Dedifferentiated amniotic fluid mesenchymal stem cell (primary cell): ENCODE measurements around the gene TMEM242.

Experiments
- DNase-seq: peaks from one replicate; pipeline ENCODE4 v3.0.0-alpha.2; 2016; ENCODE audit errors: extremely low spot score

TMEM242 gene

GRCh38 chr6:157290797-157291196, 32.5 kb downstream of the TMEM242 start:
- DNase-seq: no peak

- DNase-seq: no peak
Observed at GRCh38 chr6:157289764-157290163, 33.6 kb downstream of the TMEM242 start.

- DNase-seq: no peak
Observed at GRCh38 chr6:157288575-157288974, 34.7 kb downstream of the TMEM242 start.

DNA sequence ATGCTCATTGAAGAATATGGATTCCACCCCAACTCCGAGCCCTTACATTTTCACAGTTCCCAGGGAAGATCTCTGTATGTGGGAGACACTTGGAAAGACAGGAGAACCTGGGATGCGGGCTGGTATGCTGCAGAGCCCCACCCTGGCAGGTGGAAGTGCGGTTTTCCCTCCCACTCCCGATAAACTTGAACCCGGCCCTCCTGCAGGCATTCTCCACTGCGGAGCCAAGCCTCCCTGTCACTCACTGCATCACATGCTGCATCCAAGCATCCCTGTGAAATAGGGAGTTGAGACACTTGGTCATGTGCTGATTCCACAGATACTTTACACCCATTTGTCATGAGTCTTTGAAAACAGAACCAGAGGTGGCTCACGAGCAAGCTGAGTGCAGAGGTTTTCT, 35.4 kb downstream of the TMEM242 start:
- DNase-seq: no peak

GRCh38 chr6:157287247-157287850, 36.0 kb downstream of the TMEM242 start:
- DNase-seq: no peak

- DNase-seq: no peak
Observed at GRCh38 chr6:157285422-157285779, 37.9 kb downstream of the TMEM242 start.

DNA sequence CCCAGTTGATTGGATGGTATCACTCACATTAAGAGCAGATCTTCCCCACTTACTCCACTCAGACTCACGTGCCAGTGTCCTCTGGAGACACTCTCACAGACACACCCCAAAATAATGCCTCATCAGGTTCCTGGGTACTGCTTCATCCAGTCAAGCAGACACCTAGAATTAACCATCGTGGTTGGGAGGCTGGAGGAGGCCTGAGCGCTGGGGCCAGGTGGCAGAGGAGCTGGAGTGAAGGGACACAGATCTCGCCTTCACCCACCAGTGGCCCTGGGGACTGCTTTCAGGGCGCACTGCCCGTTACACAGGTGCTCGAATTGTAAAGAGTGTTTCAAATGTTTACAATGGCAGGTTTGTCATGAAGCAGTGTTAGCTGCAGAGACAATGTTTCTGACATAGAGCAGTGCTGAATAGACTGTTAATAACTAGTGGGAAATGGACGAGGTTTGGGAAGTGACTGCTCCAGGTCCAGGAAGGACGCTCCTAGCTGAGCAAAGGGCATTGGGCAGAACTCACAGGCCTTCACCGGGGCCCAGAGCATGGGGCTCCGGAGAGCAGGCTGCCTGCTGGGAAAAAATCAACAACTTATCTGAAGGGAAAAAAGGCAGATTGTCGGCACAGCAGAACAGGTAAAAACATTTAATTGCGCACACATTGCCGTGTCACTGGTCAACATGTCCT, 38.4 kb downstream of the TMEM242 start:
- DNase-seq: no peak

- DNase-seq: no peak
Observed at GRCh38 chr6:157283900-157284737, 39.2 kb downstream of the TMEM242 start.

DNA sequence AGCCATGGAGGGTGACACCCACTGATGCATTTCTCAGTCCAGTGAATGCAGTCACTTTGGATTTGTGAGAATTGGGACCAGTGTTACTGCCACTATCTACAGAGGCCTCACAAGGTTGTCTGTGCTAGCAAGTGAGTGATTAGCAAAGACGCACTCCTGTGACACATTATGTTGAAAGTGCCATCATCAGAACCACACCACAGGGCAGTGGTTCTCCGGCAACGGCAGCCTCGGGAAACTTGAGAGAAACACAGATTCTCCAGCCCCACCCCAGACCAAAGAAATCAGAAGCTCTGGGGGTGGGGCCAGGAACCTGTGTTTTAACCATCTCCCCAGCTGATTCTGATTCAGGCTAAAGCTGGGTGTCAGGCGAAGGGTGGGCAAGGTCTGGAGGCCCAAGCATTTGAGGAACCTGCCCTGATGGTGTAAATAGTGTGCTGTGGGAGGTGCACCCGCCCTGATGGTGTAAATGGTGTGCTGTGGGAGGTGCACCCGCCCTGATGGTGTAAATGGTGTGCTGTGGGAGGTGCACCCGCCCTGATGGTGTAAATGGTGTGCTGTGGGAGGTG, 39.9 kb downstream of the TMEM242 start:
- no peak for DNase-seq

GRCh38 chr6:157282284-157282683, 41.0 kb downstream of the TMEM242 start:
- no peak for DNase-seq

GRCh38 chr6:157281570-157281969, 41.7 kb downstream of the TMEM242 start:
- DNase-seq: no peak

DNA sequence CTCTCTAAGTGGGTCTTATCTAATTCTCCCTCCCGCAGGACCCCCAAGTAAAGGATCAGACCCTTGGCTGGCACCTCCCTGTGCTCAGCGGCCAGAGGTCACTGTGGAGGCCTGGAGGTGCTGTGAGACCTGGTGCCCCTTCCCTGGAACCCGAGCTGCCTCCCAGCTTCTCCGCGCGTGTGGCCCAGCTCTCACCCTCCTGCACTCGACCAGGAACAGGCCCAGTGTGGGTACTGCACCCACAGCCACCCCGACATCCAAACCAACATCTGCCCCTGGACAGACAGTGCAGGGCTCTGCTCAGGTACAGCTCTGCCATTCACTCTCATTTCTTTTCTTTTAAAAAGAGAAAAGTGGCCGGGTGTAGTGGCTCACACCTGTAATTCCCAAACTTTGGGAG, 42.4 kb downstream of the TMEM242 start:
- no peak for DNase-seq

- DNase-seq: no peak
Observed at GRCh38 chr6:157280157-157280556, 43.2 kb downstream of the TMEM242 start.

DNA sequence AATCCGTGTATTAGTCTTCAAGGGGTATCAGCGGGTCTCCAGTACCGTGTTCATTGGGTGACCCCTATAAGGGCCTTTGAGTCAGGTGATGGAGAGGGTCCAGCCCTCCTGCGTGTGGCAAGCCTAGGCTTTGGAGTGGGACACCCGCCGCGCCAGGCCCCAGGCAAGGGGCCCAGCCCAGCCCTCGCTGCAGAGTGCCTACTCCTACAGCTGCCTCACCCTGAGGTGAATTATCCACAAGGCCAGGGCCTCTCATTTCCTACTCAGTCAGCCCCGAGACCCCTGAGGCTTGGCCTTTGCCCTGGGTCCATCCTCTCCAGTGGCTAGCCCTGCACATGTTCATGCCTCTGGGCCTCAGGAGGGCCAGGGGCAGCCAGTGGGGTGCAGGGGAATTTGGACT, 45.1 kb downstream of the TMEM242 start:
- DNase-seq: no peak

DNA sequence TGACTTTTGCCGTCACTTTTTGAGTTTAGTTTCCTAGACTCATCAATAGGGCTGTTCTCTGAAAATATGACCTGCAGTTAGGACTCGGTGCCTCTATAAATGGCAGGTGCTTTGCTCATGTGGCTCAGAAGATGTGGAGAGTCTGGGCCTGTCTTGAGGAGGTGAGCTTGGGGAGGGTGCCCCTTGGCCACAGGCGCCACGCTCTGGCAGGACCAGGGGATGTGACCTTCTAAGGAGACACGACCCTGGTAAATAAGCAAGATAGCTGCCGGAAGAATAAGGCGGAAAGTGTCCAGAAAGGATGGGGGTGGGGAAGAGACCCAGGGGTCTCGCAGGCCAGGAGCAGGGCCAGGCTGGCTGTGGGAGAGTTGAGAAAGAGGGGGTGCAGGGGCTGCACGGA, 46.6 kb downstream of the TMEM242 start:
- no peak for DNase-seq

- DNase-seq: no peak
Observed at GRCh38 chr6:157276134-157276532, 47.2 kb downstream of the TMEM242 start.

- peak; percentile 61 for DNase-seq
Observed at GRCh38 chr6:157274471-157275226, 48.7 kb downstream of the TMEM242 start.

DNA sequence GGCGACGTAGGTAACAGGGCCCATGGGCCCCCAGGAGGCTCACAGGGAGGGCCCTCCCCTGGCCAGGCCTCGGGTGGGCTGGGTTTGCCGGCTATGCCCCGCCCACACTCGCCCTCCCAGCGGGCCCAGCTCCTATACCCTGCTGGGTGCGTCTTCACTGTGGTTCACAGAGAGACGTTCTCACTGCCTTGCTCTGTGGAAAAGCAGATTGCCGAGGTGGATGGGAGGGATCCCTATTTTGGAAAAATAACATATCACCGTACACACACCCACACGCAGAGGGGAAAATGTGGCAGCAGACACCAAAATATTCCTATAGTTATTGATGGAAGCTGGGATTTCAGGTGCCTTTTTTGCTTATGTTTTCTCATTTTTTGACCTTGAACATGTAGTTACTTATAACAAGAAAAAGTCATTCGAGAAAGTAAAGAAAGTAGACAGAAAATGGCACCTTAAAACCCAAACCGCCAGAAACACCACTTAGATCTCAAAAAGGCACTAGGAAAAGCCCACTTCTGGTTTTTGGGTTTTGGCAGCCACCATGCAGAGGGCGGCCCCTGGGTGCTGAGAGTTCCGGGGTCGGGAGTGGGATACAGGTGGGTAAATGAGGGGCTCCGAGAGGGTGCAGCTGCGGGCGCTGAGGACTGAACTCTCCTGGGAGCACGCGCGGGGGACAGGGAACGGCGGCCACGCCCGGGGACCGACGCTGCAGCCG, 49.4 kb downstream of the TMEM242 start:
- DNase-seq: no peak

DNA sequence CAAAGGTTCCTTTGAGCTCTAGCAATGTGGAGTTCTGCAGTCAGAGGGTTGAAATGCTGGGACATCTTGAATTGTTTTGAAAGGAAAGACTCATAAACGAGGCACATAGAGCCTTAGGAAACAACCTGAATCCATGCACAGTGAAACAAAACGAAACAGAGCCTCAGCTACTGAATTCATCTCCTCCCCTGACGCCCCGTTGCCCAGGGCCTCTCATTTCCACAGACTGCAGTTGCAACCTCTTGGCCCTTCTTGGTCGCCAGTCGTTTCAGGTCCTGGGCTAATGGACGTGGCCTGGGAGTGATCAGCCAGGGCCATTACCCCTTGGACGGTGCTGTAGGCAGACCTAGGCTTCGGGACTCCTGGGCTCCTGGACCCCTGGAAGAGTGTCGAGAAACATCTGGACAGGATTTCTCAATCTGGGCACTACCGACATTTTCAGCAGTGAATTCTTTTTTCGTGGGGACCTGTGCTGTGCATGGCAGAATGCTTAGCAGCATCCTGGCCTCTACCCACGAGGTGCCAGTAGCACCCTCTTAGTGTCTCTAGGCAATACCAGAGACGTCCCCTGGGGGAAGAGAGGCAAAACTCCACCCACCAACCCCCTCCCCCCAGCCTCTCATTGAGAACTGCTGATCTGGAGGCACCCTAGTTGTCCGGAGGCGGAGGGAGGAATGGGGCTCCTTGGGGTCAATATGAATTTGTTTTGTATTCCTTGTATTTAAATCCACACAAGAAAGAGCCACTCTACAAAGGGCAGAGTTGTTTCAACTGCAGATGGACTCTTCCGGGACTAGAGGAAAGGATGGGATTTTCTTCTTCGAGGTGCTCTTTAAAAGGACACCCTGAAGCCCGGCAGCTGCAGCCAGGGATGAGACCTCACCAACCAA, 50.2 kb downstream of the TMEM242 start:
- no peak for DNase-seq

DNA sequence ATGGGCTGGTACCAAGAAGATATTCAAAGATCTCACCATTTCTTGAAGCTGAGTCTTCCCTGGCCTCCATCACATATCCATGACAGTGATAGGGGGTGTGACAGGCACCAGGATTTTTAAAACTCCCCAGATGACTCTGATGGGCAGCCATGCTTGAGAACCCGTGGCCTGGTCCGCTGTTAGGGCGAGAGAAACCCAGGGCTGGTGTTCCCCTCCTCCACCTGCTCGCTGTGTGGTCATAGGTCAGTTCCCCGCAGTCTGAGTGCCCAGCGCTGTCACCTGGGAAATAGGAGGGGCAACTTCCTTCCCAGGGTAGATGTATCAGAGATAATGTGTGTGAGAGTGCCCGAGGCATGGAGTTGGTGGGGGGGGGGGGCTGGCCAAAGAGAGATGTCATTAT, 50.9 kb downstream of the TMEM242 start:
- DNase-seq: no peak
